GM23338 (cell line): ENCODE measurements around the gene PGM1.

Source experiments
- CREB1 ChIP-seq: fragments of 250-450 bp; sonication (Bioruptor Pico); IDR thresholded peaks from 2 replicates; pipeline ENCODE4 v1.5.0; 2020; ENCODE audit warnings: low read depth, mild to moderate bottlenecking, moderate library complexity
- EZH2 ChIP-seq: fragments of 200-600 bp; sonication (generic); IDR thresholded peaks from one replicate; pipeline ENCODE4 v1.8.0; 2017; ENCODE audit warnings: antibody characterized with exemption, mild to moderate bottlenecking, low read depth; ENCODE audit not compliant: unreplicated experiment
- EZH2phosphoT487 ChIP-seq: fragments of 200-600 bp; sonication (generic); IDR thresholded peaks from one replicate; pipeline ENCODE4 v1.8.1; 2018; ENCODE audit warnings: antibody characterized with exemption; ENCODE audit not compliant: unreplicated experiment
- JUNB ChIP-seq: IDR thresholded peaks from one replicate; pipeline ENCODE4 v1.6.1; 2016; ENCODE audit warnings: antibody characterized with exemption; ENCODE audit not compliant: unreplicated experiment
- NANOG ChIP-seq: IDR thresholded peaks from 2 replicates; pipeline ENCODE4 v1.6.1; 2016; ENCODE audit warnings: antibody characterized with exemption, borderline replicate concordance
- POLR2AphosphoS5 ChIP-seq: IDR thresholded peaks from 2 replicates; pipeline ENCODE4 v1.6.1; 2016; ENCODE audit warnings: antibody characterized with exemption, low read depth
- STAT1 ChIP-seq: IDR thresholded peaks from one replicate; pipeline ENCODE4 v1.6.1; 2016; ENCODE audit warnings: antibody characterized with exemption; ENCODE audit not compliant: unreplicated experiment
- ZNF331 ChIP-seq: fragments of 250-450 bp; sonication (Bioruptor Pico); IDR thresholded peaks from 2 replicates; pipeline ENCODE4 v1.5.0; 2020; ENCODE audit warnings: low read depth, mild to moderate bottlenecking, moderate library complexity
- TF ChIP-seq, protein P1 (sequence below), 2 experiments: fragments of 200-600 bp in 1 of 2; sonication (generic) in 1 of 2; conservative IDR thresholded peaks; 2 replicates each; pipeline versions ENCODE4 v1.5.1 to v1.6.1; 2016 to 2017; ENCODE audit warnings: antibody characterized with exemption in 2 of 2, low read depth in 2 of 2, mild to moderate bottlenecking in 2 of 2, moderate library complexity in 1 of 2
- TF ChIP-seq, protein P2 (sequence below): IDR thresholded peaks from one replicate; pipeline ENCODE4 v1.6.1; 2018; ENCODE audit warnings: antibody characterized with exemption; ENCODE audit not compliant: unreplicated experiment
- TF ChIP-seq, protein P3 (sequence below): fragments of 250-450 bp; sonication (Bioruptor Pico); IDR thresholded peaks from 2 replicates; pipeline ENCODE4 v1.5.0; 2020; ENCODE audit warnings: mild to moderate bottlenecking, moderate library complexity
- TF ChIP-seq, protein P4 (sequence below): IDR thresholded peaks from 2 replicates; pipeline ENCODE4 v1.6.1; 2016; ENCODE audit warnings: antibody characterized with exemption

DNA sequence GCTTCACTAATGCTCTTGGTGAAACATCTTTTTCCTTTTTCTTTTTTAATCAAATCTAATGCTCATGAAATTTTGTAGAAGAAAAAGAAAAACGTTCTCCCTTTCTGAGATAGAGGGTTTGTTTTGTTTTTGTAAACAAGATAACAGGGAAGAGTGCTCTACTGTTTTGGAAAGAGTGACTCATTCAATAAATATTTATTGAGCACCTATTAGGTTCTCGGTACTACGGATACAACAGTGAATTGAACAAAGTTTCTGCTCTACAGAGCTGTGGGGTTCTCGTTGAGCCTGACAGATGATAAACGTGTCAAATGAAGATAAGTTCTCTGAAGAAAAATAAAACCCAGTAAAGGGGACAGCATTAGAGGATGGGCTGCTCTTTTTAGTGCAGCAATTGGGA is 7.0 kb downstream of the PGM1 start:
- TF ChIP-seq EZH2phosphoT487 = no peak
- TF ChIP-seq, protein P1, sequence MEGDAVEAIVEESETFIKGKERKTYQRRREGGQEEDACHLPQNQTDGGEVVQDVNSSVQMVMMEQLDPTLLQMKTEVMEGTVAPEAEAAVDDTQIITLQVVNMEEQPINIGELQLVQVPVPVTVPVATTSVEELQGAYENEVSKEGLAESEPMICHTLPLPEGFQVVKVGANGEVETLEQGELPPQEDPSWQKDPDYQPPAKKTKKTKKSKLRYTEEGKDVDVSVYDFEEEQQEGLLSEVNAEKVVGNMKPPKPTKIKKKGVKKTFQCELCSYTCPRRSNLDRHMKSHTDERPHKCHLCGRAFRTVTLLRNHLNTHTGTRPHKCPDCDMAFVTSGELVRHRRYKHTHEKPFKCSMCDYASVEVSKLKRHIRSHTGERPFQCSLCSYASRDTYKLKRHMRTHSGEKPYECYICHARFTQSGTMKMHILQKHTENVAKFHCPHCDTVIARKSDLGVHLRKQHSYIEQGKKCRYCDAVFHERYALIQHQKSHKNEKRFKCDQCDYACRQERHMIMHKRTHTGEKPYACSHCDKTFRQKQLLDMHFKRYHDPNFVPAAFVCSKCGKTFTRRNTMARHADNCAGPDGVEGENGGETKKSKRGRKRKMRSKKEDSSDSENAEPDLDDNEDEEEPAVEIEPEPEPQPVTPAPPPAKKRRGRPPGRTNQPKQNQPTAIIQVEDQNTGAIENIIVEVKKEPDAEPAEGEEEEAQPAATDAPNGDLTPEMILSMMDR (conservative IDR thresholded peaks at IDR 0.05; ENCODE audit: low read depth in 2 of 2) = no peak
- no peak for TF ChIP-seq EZH2
- TF ChIP-seq POLR2AphosphoS5 = no peak
- TF ChIP-seq NANOG = no peak
- TF ChIP-seq, protein P2, sequence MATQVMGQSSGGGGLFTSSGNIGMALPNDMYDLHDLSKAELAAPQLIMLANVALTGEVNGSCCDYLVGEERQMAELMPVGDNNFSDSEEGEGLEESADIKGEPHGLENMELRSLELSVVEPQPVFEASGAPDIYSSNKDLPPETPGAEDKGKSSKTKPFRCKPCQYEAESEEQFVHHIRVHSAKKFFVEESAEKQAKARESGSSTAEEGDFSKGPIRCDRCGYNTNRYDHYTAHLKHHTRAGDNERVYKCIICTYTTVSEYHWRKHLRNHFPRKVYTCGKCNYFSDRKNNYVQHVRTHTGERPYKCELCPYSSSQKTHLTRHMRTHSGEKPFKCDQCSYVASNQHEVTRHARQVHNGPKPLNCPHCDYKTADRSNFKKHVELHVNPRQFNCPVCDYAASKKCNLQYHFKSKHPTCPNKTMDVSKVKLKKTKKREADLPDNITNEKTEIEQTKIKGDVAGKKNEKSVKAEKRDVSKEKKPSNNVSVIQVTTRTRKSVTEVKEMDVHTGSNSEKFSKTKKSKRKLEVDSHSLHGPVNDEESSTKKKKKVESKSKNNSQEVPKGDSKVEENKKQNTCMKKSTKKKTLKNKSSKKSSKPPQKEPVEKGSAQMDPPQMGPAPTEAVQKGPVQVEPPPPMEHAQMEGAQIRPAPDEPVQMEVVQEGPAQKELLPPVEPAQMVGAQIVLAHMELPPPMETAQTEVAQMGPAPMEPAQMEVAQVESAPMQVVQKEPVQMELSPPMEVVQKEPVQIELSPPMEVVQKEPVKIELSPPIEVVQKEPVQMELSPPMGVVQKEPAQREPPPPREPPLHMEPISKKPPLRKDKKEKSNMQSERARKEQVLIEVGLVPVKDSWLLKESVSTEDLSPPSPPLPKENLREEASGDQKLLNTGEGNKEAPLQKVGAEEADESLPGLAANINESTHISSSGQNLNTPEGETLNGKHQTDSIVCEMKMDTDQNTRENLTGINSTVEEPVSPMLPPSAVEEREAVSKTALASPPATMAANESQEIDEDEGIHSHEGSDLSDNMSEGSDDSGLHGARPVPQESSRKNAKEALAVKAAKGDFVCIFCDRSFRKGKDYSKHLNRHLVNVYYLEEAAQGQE = no peak
- TF ChIP-seq, protein P3, sequence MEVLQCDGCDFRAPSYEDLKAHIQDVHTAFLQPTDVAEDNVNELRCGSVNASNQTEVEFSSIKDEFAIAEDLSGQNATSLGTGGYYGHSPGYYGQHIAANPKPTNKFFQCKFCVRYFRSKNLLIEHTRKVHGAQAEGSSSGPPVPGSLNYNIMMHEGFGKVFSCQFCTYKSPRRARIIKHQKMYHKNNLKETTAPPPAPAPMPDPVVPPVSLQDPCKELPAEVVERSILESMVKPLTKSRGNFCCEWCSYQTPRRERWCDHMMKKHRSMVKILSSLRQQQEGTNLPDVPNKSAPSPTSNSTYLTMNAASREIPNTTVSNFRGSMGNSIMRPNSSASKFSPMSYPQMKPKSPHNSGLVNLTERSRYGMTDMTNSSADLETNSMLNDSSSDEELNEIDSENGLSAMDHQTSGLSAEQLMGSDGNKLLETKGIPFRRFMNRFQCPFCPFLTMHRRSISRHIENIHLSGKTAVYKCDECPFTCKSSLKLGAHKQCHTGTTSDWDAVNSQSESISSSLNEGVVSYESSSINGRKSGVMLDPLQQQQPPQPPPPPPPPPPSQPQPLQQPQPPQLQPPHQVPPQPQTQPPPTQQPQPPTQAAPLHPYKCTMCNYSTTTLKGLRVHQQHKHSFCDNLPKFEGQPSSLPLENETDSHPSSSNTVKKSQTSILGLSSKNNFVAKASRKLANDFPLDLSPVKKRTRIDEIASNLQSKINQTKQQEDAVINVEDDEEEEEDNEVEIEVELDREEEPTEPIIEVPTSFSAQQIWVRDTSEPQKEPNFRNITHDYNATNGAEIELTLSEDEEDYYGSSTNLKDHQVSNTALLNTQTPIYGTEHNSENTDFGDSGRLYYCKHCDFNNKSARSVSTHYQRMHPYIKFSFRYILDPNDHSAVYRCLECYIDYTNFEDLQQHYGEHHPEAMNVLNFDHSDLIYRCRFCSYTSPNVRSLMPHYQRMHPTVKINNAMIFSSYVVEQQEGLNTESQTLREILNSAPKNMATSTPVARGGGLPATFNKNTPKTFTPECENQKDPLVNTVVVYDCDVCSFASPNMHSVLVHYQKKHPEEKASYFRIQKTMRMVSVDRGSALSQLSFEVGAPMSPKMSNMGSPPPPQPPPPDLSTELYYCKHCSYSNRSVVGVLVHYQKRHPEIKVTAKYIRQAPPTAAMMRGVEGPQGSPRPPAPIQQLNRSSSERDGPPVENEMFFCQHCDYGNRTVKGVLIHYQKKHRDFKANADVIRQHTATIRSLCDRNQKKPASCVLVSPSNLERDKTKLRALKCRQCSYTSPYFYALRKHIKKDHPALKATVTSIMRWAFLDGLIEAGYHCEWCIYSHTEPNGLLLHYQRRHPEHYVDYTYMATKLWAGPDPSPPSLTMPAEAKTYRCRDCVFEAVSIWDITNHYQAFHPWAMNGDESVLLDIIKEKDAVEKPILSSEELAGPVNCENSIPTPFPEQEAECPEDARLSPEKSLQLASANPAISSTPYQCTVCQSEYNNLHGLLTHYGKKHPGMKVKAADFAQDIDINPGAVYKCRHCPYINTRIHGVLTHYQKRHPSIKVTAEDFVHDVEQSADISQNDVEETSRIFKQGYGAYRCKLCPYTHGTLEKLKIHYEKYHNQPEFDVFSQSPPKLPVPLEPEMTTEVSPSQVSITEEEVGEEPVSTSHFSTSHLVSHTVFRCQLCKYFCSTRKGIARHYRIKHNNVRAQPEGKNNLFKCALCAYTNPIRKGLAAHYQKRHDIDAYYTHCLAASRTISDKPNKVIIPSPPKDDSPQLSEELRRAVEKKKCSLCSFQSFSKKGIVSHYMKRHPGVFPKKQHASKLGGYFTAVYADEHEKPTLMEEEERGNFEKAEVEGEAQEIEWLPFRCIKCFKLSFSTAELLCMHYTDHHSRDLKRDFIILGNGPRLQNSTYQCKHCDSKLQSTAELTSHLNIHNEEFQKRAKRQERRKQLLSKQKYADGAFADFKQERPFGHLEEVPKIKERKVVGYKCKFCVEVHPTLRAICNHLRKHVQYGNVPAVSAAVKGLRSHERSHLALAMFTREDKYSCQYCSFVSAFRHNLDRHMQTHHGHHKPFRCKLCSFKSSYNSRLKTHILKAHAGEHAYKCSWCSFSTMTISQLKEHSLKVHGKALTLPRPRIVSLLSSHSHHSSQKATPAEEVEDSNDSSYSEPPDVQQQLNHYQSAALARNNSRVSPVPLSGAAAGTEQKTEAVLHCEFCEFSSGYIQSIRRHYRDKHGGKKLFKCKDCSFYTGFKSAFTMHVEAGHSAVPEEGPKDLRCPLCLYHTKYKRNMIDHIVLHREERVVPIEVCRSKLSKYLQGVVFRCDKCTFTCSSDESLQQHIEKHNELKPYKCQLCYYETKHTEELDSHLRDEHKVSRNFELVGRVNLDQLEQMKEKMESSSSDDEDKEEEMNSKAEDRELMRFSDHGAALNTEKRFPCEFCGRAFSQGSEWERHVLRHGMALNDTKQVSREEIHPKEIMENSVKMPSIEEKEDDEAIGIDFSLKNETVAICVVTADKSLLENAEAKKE (CRISPR knock-in tag) = no peak
- TF ChIP-seq JUNB = no peak
- TF ChIP-seq CREB1 (CRISPR knock-in tag) = no peak
- TF ChIP-seq, protein P4, sequence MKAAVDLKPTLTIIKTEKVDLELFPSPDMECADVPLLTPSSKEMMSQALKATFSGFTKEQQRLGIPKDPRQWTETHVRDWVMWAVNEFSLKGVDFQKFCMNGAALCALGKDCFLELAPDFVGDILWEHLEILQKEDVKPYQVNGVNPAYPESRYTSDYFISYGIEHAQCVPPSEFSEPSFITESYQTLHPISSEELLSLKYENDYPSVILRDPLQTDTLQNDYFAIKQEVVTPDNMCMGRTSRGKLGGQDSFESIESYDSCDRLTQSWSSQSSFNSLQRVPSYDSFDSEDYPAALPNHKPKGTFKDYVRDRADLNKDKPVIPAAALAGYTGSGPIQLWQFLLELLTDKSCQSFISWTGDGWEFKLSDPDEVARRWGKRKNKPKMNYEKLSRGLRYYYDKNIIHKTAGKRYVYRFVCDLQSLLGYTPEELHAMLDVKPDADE = no peak
- TF ChIP-seq ZNF331 (CRISPR knock-in tag) = no peak
- TF ChIP-seq STAT1 = no peak
